GM12892 (cell line): ENCODE data around the gene FBXW9.

ENCODE experiments used
- POLR2A ChIP-seq: IDR thresholded peaks from 2 replicates; pipeline ENCODE4 v1.6.1; 2011; ENCODE audit warnings: low read depth, low read length, control low read depth
- POLR2AphosphoS5 ChIP-seq: IDR thresholded peaks from 2 replicates; pipeline ENCODE4 v1.6.1; 2011; ENCODE audit warnings: low read depth, low read length, control low read depth

GRCh38 chr19:12670159-12670928, 26.1 kb downstream of the FBXW9 start:
- TF ChIP-seq POLR2A (no peak; the same call in 1 of the 2 replicates), POLR2AphosphoS5 (peak; percentile 60; the same call in 1 of the 2 replicates)
